Left ventricle myocardium inferior (tissue), 1 donor: ENCODE results near the gene TMEM87A. TPM values are rescaled to one million over a fixed set of nuclear protein-coding genes. Genes with fewer than 3 reads are reported as not detected.

Experiments used
- DNase-seq: peaks from one replicate; pipeline ENCODE4 v3.0.0-alpha.2; 2020
- H3K27ac ChIP-seq: fragments of 200-600 bp; replicated peaks from 2 replicates; pipeline ENCODE4 v1.8.0; 2021
- H3K27me3 ChIP-seq: fragments of 200-600 bp; 2 replicates; pipeline ENCODE4 v1.8.0; 2021; ENCODE audit warnings: low read depth
- H3K36me3 ChIP-seq: fragments of 200-600 bp; 2 replicates; pipeline ENCODE4 v1.8.0; 2021
- H3K4me1 ChIP-seq: fragments of 200-600 bp; 2 replicates; pipeline ENCODE4 v1.8.0; 2021
- H3K4me3 ChIP-seq: fragments of 200-600 bp; 2 replicates; pipeline ENCODE4 v1.8.0; 2021; ENCODE audit warnings: mild to moderate bottlenecking, moderate library complexity
- H3K9me3 ChIP-seq: fragments of 200-600 bp; replicated peaks from 2 replicates; pipeline ENCODE4 v1.8.0; 2021
- CTCF ChIP-seq: fragments of 200-600 bp; IDR thresholded peaks from 2 replicates; pipeline ENCODE4 v1.8.0; 2021; ENCODE audit warnings: antibody characterized with exemption, mild to moderate bottlenecking, borderline replicate concordance
- intact Hi-C: fragments of 100-400 bp; cut with micrococcal nuclease; formaldehyde crosslinking; loops from one replicate; pipeline ENCODE4 v1.11.0; 2022
- total RNA-seq: library from RNA; stranded (reverse); fragmentation: NEBNext Ultra II Directional; extraction: Animal tissue kit (Norgen Biotek cat#: 25700); gene quantifications from one replicate; pipeline ENCODE4 v1.2.1, GENCODE V29; 2021
- donor health status: DM: no; HTN: yes; CAD: no; lungs with severe emphysema.

Gene TMEM87A
- total RNA-seq, 1 donor from 2014 or later: 16.4 TPM

- no peaks in the 10 kb centered on the region for H3K9me3 ChIP-seq
- H3K4me1 ChIP-seq: peaks cover 22% of the 10 kb centered on the region
- peaks cover 66% of the 10 kb centered on the region for H3K36me3 ChIP-seq
- no peak overlapping the region for H3K4me3 ChIP-seq
- no peak overlapping the region for H3K27ac ChIP-seq
- no peak for TF ChIP-seq CTCF
- DNase-seq: no peak
- no peaks in the 10 kb centered on the region for H3K27me3 ChIP-seq
- intact Hi-C loops: no loop called here
Observed at GRCh38 chr15:42279234-42279723, 6.0 kb upstream of the TMEM87A start.

GRCh38 chr15:42276762-42277161 is 3.5 kb upstream of the TMEM87A start:
- peaks cover 44% of the 10 kb centered on the region for H3K36me3 ChIP-seq
- no peak for DNase-seq
- peaks cover 40% of the 10 kb centered on the region for H3K4me1 ChIP-seq
- H3K9me3 ChIP-seq: no peaks in the 10 kb centered on the region
- intact Hi-C loops: no loop called here
- no peak for TF ChIP-seq CTCF
- no peak overlapping the region for H3K4me3 ChIP-seq
- peak overlapping the region; percentile 98 for H3K27ac ChIP-seq
- H3K27me3 ChIP-seq: no peaks in the 10 kb centered on the region

- peaks cover 49% of the 10 kb centered on the region for H3K4me1 ChIP-seq
- DNase-seq: no peak
- no peaks in the 10 kb centered on the region for H3K27me3 ChIP-seq
- peak overlapping the region; percentile 98 for H3K27ac ChIP-seq
- intact Hi-C loops: no loop called here
- no peaks in the 10 kb centered on the region for H3K9me3 ChIP-seq
- peaks cover 40% of the 10 kb centered on the region for H3K36me3 ChIP-seq
- TF ChIP-seq CTCF: no peak
- peak overlapping the region; percentile 80 for H3K4me3 ChIP-seq
Observed at GRCh38 chr15:42275780-42276391, 2.7 kb upstream of the TMEM87A start.

- H3K27ac ChIP-seq: peak overlapping the region; percentile 98
- no peaks in the 10 kb centered on the region for H3K9me3 ChIP-seq
- no peak for DNase-seq
- no peak for TF ChIP-seq CTCF
- H3K36me3 ChIP-seq: peaks cover 27% of the 10 kb centered on the region
- peaks cover 59% of the 10 kb centered on the region for H3K4me1 ChIP-seq
- H3K4me3 ChIP-seq: peak overlapping the region; percentile 80
- intact Hi-C loops: no loop called here
- no peaks in the 10 kb centered on the region for H3K27me3 ChIP-seq
Observed at GRCh38 chr15:42274702-42274989, 1.4 kb upstream of the TMEM87A start.

- DNase-seq: peak; percentile 65
- intact Hi-C loops: no loop called here
- H3K27me3 ChIP-seq: no peaks in the 10 kb centered on the region
- peak overlapping the region; percentile 80 for H3K4me3 ChIP-seq
- H3K27ac ChIP-seq: peak overlapping the region; percentile 98
- no peak for TF ChIP-seq CTCF
- peaks cover 59% of the 10 kb centered on the region for H3K4me1 ChIP-seq
- H3K9me3 ChIP-seq: no peaks in the 10 kb centered on the region
- peaks cover 22% of the 10 kb centered on the region for H3K36me3 ChIP-seq
Observed at GRCh38 chr15:42273900-42274701, 868 bp upstream of the TMEM87A start.
